IMR-90 (cell line): Measurements from ENCODE around the gene TSSK3.

Source experiments
- CTCF ChIP-seq: conservative IDR thresholded peaks from 2 replicates; pipeline ENCODE4 v1.5.1; 2012; ENCODE audit warnings: mild to moderate bottlenecking, low read depth, low read length, improper control_type of control experiment
- MAFK ChIP-seq: IDR thresholded peaks from 2 replicates; pipeline ENCODE4 v1.6.1; 2012; ENCODE audit warnings: low read depth, low read length, improper control_type of control experiment
- POLR2A ChIP-seq: IDR thresholded peaks from 2 replicates; pipeline ENCODE4 v1.6.1; 2012; ENCODE audit warnings: mild to moderate bottlenecking, low read depth, low read length
- RAD21 ChIP-seq: IDR thresholded peaks from 2 replicates; pipeline ENCODE4 v1.6.1; 2012; ENCODE audit warnings: low read length, improper control_type of control experiment
- SMC3 ChIP-seq: fragments of 150-350 bp; IDR thresholded peaks from 2 replicates; pipeline ENCODE4 v1.6.1; 2016; ENCODE audit warnings: low read depth, mild to moderate bottlenecking, antibody characterized with exemption, low read length, moderate library complexity
- USF2 ChIP-seq: fragments of 150-350 bp; IDR thresholded peaks from 2 replicates; pipeline ENCODE4 v1.6.1; 2017; ENCODE audit warnings: mild to moderate bottlenecking, antibody characterized with exemption, low read length, low read depth

GRCh38 chr1:32361308-32361673 lies 1.0 kb upstream of the TSSK3 start:
- TF ChIP-seq CTCF (no peak), USF2 (no peak), POLR2A (no peak), SMC3 (no peak), RAD21 (no peak), MAFK (no peak)
